GM18498 (cell line): Measurements from ENCODE around the gene CDK4.

Experiments
- ATAC-seq: cut with Tn5 transposase; IDR thresholded peaks from one replicate; pipeline ENCODE4 v1.9.1; 2021; ENCODE audit warnings: mild to moderate bottlenecking, moderate library complexity; ENCODE audit not compliant: unreplicated experiment

The CDK4 gene

GRCh38 chr12:57772429-57773322 is 20.6 kb upstream of the CDK4 start, which contains the start of gene EEF1AKMT3:
Gene EEF1AKMT3, plus strand, starts transcription at chr12:57772614. Its CDS starts 111 bp downstream, at chr12:57772725.
- peak; percentile 21 for ATAC-seq

GRCh38 chr12:57771873-57772428 is 19.8 kb upstream of the CDK4 start, which contains the start of gene METTL1:
Gene METTL1, minus strand, starts transcription at chr12:57772105. Its CDS starts 22 bp downstream, at chr12:57772083.
- peak; percentile 82 for ATAC-seq

- peak; percentile 67 for ATAC-seq
Measured at GRCh38 chr12:57771236-57771872, 19.2 kb upstream of the CDK4 start.

- ATAC-seq = no peak
Measured at GRCh38 chr12:57770734-57771133, 18.6 kb upstream of the CDK4 start.

- ATAC-seq = no peak
Measured at GRCh38 chr12:57769594-57769993, 17.5 kb upstream of the CDK4 start.

GRCh38 chr12:57767876-57768275 is 15.8 kb upstream of the CDK4 start:
- ATAC-seq = no peak

GRCh38 chr12:57767305-57767698 is 15.2 kb upstream of the CDK4 start:
- no peak for ATAC-seq

GRCh38 chr12:57766464-57767304 is 14.6 kb upstream of the CDK4 start, which contains the start of gene CYP27B1:
Gene CYP27B1, minus strand, starts transcription at chr12:57767078. Its CDS starts 37 bp downstream, at chr12:57767041.
- ATAC-seq = no peak

- peak; percentile 1 for ATAC-seq
Measured at GRCh38 chr12:57765698-57766463, 13.8 kb upstream of the CDK4 start.

GRCh38 chr12:57765003-57765697 is 13.0 kb upstream of the CDK4 start:
- ATAC-seq = peak; percentile 63

GRCh38 chr12:57764662-57765002 is 12.5 kb upstream of the CDK4 start:
- peak; percentile 15 for ATAC-seq

GRCh38 chr12:57763881-57764661 is 12.0 kb upstream of the CDK4 start:
- no peak for ATAC-seq

- no peak for ATAC-seq
Measured at GRCh38 chr12:57762463-57762862, 10.4 kb upstream of the CDK4 start.

- no peak for ATAC-seq
Measured at GRCh38 chr12:57761391-57761998, 9.4 kb upstream of the CDK4 start.

- ATAC-seq = no peak
Measured at GRCh38 chr12:57760347-57760982, 8.4 kb upstream of the CDK4 start.

- ATAC-seq = no peak
Measured at GRCh38 chr12:57759360-57759980, 7.4 kb upstream of the CDK4 start.
